Activated CD4-positive, alpha-beta T cell treated with anti-CD3 and anti-CD28 coated beads for 48 hours (primary cell): Measurements from ENCODE around the gene RBM39.
"Not testable (repeated sequence)": the region's sequence is repeated elsewhere in the genome, so short reads cannot be mapped to it uniquely, and the experiment has no call there.

Source experiments
- DNase-seq: peaks from one replicate; pipeline ENCODE4 v3.0.0-alpha.2; 2020

Gene RBM39

GRCh38 chr20:35750611-35751010 lies 8.6 kb upstream of the RBM39 start:
- no peak for DNase-seq

GRCh38 chr20:35744492-35744841 lies 2.4 kb upstream of the RBM39 start:
- not testable (repeated sequence) for DNase-seq

- DNase-seq, result no peak
Measured at GRCh38 chr20:35743693-35744491, 1.8 kb upstream of the RBM39 start.

- no peak for DNase-seq
Measured at GRCh38 chr20:35742741-35743523, 872 bp upstream of the RBM39 start.

GRCh38 chr20:35739294-35740163 lies 2.5 kb downstream of the RBM39 start:
- no peak for DNase-seq

- DNase-seq, result no peak
Measured at GRCh38 chr20:35738410-35739179, 3.5 kb downstream of the RBM39 start.

- DNase-seq, result no peak
Measured at GRCh38 chr20:35737865-35738333, 4.2 kb downstream of the RBM39 start.

- DNase-seq, result no peak
Measured at GRCh38 chr20:35735826-35736470, 6.1 kb downstream of the RBM39 start.

GRCh38 chr20:35734777-35735649 lies 7.0 kb downstream of the RBM39 start:
- no peak for DNase-seq

- no peak for DNase-seq
Measured at GRCh38 chr20:35734374-35734773, 7.7 kb downstream of the RBM39 start.

GRCh38 chr20:35732644-35732982 lies 9.4 kb downstream of the RBM39 start:
- no peak for DNase-seq

- DNase-seq, result no peak
Measured at GRCh38 chr20:35731862-35732643, 10.0 kb downstream of the RBM39 start.

GRCh38 chr20:35731469-35731788 lies 10.6 kb downstream of the RBM39 start:
- no peak for DNase-seq

GRCh38 chr20:35730583-35731468 lies 11.2 kb downstream of the RBM39 start:
- no peak for DNase-seq

GRCh38 chr20:35729836-35730582 lies 12.1 kb downstream of the RBM39 start:
- DNase-seq, result no peak

- DNase-seq, result no peak
Measured at GRCh38 chr20:35729283-35729807, 12.7 kb downstream of the RBM39 start.

GRCh38 chr20:35726842-35727711 lies 15.0 kb downstream of the RBM39 start:
- DNase-seq, result no peak
